Lower leg skin (tissue), 3 donors: Measurements from ENCODE around the gene MTUS2.

Experiments
- CTCF ChIP-seq, 3 donors: fragments of 450-650 bp; IDR thresholded peaks; one replicate each; pipeline ENCODE4 v1.5.1; 2016; ENCODE audit warnings: antibody characterized with exemption in 3 of 3, mild to moderate bottlenecking in 3 of 3, moderate library complexity in 2 of 3
- POLR2A ChIP-seq, 2 donors: fragments of 450-650 bp; IDR thresholded peaks; one replicate each; pipeline ENCODE4 v1.6.1; 2016 to 2017; ENCODE audit warnings: antibody characterized with exemption in 2 of 2, mild to moderate bottlenecking in 1 of 2, moderate library complexity in 1 of 2

- no peak for TF ChIP-seq CTCF (IDR thresholded peaks at IDR 0.05)
- no peak for TF ChIP-seq POLR2A (IDR thresholded peaks at IDR 0.05)
These were observed 693.2 kb downstream of the MTUS2 start for GRCh38 chr13:29513002-29513980.
